Hepatocyte (in vitro differentiated cells): ENCODE data around the gene PHLPP1. TPM values are rescaled to one million over a fixed set of nuclear protein-coding genes. Genes with fewer than 3 reads are reported as not detected.
"Not testable (repeated sequence)": the region's sequence is repeated elsewhere in the genome, so short reads cannot be mapped to it uniquely, and the experiment has no call there.

Experiments used
- DNase-seq: peaks from one replicate; pipeline ENCODE4 v3.0.0-alpha.2; 2016; ENCODE audit warnings: low spot score
- H2AFZ ChIP-seq: fragments of 200-600 bp; sonication (generic); 2 replicates; pipeline ENCODE4 v1.6.0; 2016; ENCODE audit warnings: antibody characterized with exemption, mild to moderate bottlenecking
- H3K27ac ChIP-seq: fragments of 200-600 bp; sonication (generic); 2 replicates; pipeline ENCODE4 v1.5.1; 2016; ENCODE audit warnings: mild to moderate bottlenecking
- H3K27me3 ChIP-seq: fragments of 200-600 bp; sonication (generic); 2 replicates; pipeline ENCODE4 v1.6.1; 2016
- H3K36me3 ChIP-seq: fragments of 200-600 bp; sonication (generic); replicated peaks from 2 replicates; pipeline ENCODE4 v1.5.1; 2016; ENCODE audit warnings: low read depth; ENCODE audit not compliant: insufficient read depth
- H3K4me1 ChIP-seq: fragments of 200-600 bp; sonication (generic); 2 replicates; pipeline ENCODE4 v1.5.1; 2016; ENCODE audit warnings: mild to moderate bottlenecking, moderate library complexity; ENCODE audit not compliant: insufficient read depth
- H3K4me2 ChIP-seq: fragments of 200-600 bp; sonication (generic); 2 replicates; pipeline ENCODE4 v1.6.0; 2016
- H3K4me3 ChIP-seq: fragments of 200-600 bp; sonication (generic); 2 replicates; pipeline ENCODE4 v1.5.1; 2016; ENCODE audit warnings: mild to moderate bottlenecking
- H3K79me2 ChIP-seq: fragments of 200-600 bp; sonication (generic); 2 replicates; pipeline ENCODE4 v1.6.0; 2017; ENCODE audit warnings: mild to moderate bottlenecking
- H3K9me2 ChIP-seq: fragments of 200-600 bp; sonication (generic); replicated peaks from 2 replicates; pipeline ENCODE4 v1.6.0; 2017; ENCODE audit warnings: mild to moderate bottlenecking; ENCODE audit not compliant: insufficient read depth
- H3K9me3 ChIP-seq: fragments of 200-600 bp; sonication (generic); 2 replicates; pipeline ENCODE4 v1.5.1; 2016; ENCODE audit warnings: low read depth, mild to moderate bottlenecking
- H4K20me1 ChIP-seq: fragments of 200-600 bp; sonication (generic); 2 replicates; pipeline ENCODE4 v1.6.0; 2016; ENCODE audit warnings: mild to moderate bottlenecking; ENCODE audit not compliant: insufficient read depth, poor library complexity, severe bottlenecking
- EZH2 ChIP-seq: fragments of 200-600 bp; sonication (generic); IDR thresholded peaks from 2 replicates; pipeline ENCODE4 v1.6.1; 2016; ENCODE audit warnings: antibody characterized with exemption, mild to moderate bottlenecking, borderline replicate concordance
- EZH2phosphoT487 ChIP-seq: fragments of 200-600 bp; sonication (generic); IDR thresholded peaks from one replicate; pipeline ENCODE4 v1.6.1; 2018; ENCODE audit warnings: antibody characterized with exemption, mild to moderate bottlenecking, low read depth, moderate library complexity; ENCODE audit not compliant: unreplicated experiment, severe bottlenecking
- WGBS: methylation state at CpG from one replicate; pipeline ENCODE4 v1.1.6; 2016; ENCODE audit warnings: low lambda C conversion rate; ENCODE audit errors: missing lambda C conversion rate; 5-methylcytosine and 5-hydroxymethylcytosine counted together
- polyA plus RNA-seq: library from polyadenylated mRNA; unstranded; fragments of >200 nt; fragmentation: Nextera tagmentation; extraction: Ambion mirVana; gene quantifications from 2 replicates; pipeline ENCODE4 v1.2.1, GENCODE V29; 2016
- total RNA-seq: library from RNA; depleted of rRNA; stranded (reverse); fragments of >200 nt; gene quantifications from 2 replicates; pipeline ENCODE4 v1.2.3, GENCODE V29; 2014
- TF ChIP-seq, protein P1 (sequence below): fragments of 200-600 bp; sonication (generic); IDR thresholded peaks from 2 replicates; pipeline ENCODE4 v1.5.1; 2016; ENCODE audit warnings: antibody characterized with exemption, mild to moderate bottlenecking; ENCODE audit not compliant: poor library complexity

PHLPP1 gene
- total and polyA plus RNA-seq, 2 experiments from 2014 or later: 7.3 to 14.3 TPM

GRCh38 chr18:62737241-62737873, 22.0 kb downstream of the PHLPP1 start:
- H3K9me2 ChIP-seq: no peaks in the 10 kb centered on the region
- H3K4me2 ChIP-seq: no peak overlapping the region
- peaks cover 7% of the 10 kb centered on the region for H3K4me1 ChIP-seq
- no peak for DNase-seq
- H3K9me3 ChIP-seq: no peaks in the 10 kb centered on the region
- H3K4me3 ChIP-seq: no peak overlapping the region
- 87% methylated on average over 6 of the region's 6 CpGs for WGBS
- H4K20me1 ChIP-seq: no peaks in the 10 kb centered on the region
- no peaks in the 10 kb centered on the region for H3K36me3 ChIP-seq
- no peak overlapping the region for H3K27ac ChIP-seq
- peaks cover 82% of the 10 kb centered on the region for H3K79me2 ChIP-seq
- TF ChIP-seq, protein P1, sequence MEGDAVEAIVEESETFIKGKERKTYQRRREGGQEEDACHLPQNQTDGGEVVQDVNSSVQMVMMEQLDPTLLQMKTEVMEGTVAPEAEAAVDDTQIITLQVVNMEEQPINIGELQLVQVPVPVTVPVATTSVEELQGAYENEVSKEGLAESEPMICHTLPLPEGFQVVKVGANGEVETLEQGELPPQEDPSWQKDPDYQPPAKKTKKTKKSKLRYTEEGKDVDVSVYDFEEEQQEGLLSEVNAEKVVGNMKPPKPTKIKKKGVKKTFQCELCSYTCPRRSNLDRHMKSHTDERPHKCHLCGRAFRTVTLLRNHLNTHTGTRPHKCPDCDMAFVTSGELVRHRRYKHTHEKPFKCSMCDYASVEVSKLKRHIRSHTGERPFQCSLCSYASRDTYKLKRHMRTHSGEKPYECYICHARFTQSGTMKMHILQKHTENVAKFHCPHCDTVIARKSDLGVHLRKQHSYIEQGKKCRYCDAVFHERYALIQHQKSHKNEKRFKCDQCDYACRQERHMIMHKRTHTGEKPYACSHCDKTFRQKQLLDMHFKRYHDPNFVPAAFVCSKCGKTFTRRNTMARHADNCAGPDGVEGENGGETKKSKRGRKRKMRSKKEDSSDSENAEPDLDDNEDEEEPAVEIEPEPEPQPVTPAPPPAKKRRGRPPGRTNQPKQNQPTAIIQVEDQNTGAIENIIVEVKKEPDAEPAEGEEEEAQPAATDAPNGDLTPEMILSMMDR: no peak
- TF ChIP-seq EZH2 (no peak), EZH2phosphoT487 (no peak)
- H3K27me3 ChIP-seq: no peaks in the 10 kb centered on the region
- no peak overlapping the region for H2AFZ ChIP-seq

DNA sequence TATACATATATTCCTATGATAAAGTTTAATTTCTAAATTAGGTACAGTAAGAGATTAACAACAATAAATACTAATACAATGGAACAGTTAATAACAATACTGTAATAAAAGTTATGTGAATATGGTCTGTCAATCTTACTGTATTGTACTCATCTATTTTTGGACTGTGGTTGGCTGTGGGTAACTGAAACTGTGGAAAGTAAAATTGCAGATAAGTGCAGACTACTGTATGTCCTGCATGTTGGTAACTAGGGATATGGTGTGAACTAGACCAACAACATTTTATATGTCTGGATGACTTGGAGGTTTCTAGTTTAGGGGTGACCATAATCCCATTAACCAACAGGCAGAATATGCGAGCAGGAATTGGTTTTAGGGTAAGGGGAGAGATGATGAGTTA, 23.3 kb downstream of the PHLPP1 start:
- H3K4me1 ChIP-seq: peaks cover 7% of the 10 kb centered on the region
- H3K36me3 ChIP-seq: no peaks in the 10 kb centered on the region
- no peak overlapping the region for H3K4me3 ChIP-seq
- H3K27ac ChIP-seq: no peak overlapping the region
- no peak overlapping the region for H3K4me2 ChIP-seq
- TF ChIP-seq EZH2 (no peak), EZH2phosphoT487 (no peak)
- TF ChIP-seq, protein P1: no peak
- H3K9me3 ChIP-seq: no peaks in the 10 kb centered on the region
- H2AFZ ChIP-seq: no peak overlapping the region
- H3K27me3 ChIP-seq: no peaks in the 10 kb centered on the region
- 100% methylated on average over 1 of the region's 1 CpG for WGBS
- no peaks in the 10 kb centered on the region for H4K20me1 ChIP-seq
- H3K79me2 ChIP-seq: peaks cover 81% of the 10 kb centered on the region
- H3K9me2 ChIP-seq: no peaks in the 10 kb centered on the region
- no peak for DNase-seq

- TF ChIP-seq EZH2phosphoT487: no peak
- TF ChIP-seq, protein P1: no peak
- no peak for TF ChIP-seq EZH2
- no peak overlapping the region for H2AFZ ChIP-seq
- peak overlapping the region; percentile 60 for H3K4me2 ChIP-seq
- H3K9me3 ChIP-seq: no peaks in the 10 kb centered on the region
- no peaks in the 10 kb centered on the region for H3K9me2 ChIP-seq
- H3K4me1 ChIP-seq: peaks cover 17% of the 10 kb centered on the region
- DNase-seq: no peak
- H3K79me2 ChIP-seq: peaks cover 81% of the 10 kb centered on the region
- WGBS: 51% methylated on average over 5 of the region's 5 CpGs
- H4K20me1 ChIP-seq: no peaks in the 10 kb centered on the region
- no peaks in the 10 kb centered on the region for H3K36me3 ChIP-seq
- H3K27ac ChIP-seq: peak overlapping the region; percentile 79
- H3K27me3 ChIP-seq: no peaks in the 10 kb centered on the region
- no peak overlapping the region for H3K4me3 ChIP-seq
These were observed 24.6 kb downstream of the PHLPP1 start for GRCh38 chr18:62739911-62740310.

- peak overlapping the region; percentile 79 for H3K27ac ChIP-seq
- 74% methylated on average over 5 of the region's 5 CpGs for WGBS
- H3K4me3 ChIP-seq: not testable (repeated sequence)
These were observed 25.3 kb downstream of the PHLPP1 start for GRCh38 chr18:62740650-62741049.

More at GRCh38 chr18:62740650-62741049, 25.3 kb downstream of the PHLPP1 start:
- H3K9me3 ChIP-seq, H3K9me2 ChIP-seq, H3K27me3 ChIP-seq, H4K20me1 ChIP-seq, H2AFZ ChIP-seq, DNase-seq, H3K36me3 ChIP-seq: not testable (repeated sequence)
- Histone ChIP-seq H3K79me2 (peaks cover 81% of the 10 kb centered on the region), H3K4me2 (peak overlapping the region; percentile 60), H3K4me1 (peaks cover 24% of the 10 kb centered on the region)
